Upper lobe of right lung (tissue), 1 donor: ENCODE data around the gene XKR8. TPM values are rescaled to one million over a fixed set of nuclear protein-coding genes. Genes with fewer than 3 reads are reported as not detected.

ENCODE experiments used
- ATAC-seq: fragments of 200-7000 bp; cut with Tn5 transposase; one replicate; pipeline ENCODE4 v1.9.1; 2020; ENCODE audit warnings: mild to moderate bottlenecking, moderate library complexity
- DNase-seq: peaks from one replicate; pipeline ENCODE4 v3.0.0-alpha.2; 2020
- H3K27ac ChIP-seq: fragments of 200-600 bp; one replicate; pipeline ENCODE4 v1.8.0; 2022
- H3K27me3 ChIP-seq: fragments of 200-600 bp; one replicate; pipeline ENCODE4 v1.8.0; 2022; ENCODE audit warnings: mild to moderate bottlenecking
- H3K36me3 ChIP-seq: fragments of 200-600 bp; one replicate; pipeline ENCODE4 v1.8.0; 2022
- H3K4me1 ChIP-seq: fragments of 200-600 bp; one replicate; pipeline ENCODE4 v1.8.0; 2022
- H3K4me3 ChIP-seq: fragments of 200-600 bp; one replicate; pipeline ENCODE4 v1.8.0; 2022; ENCODE audit warnings: mild to moderate bottlenecking
- H3K9me3 ChIP-seq: fragments of 200-600 bp; one replicate; pipeline ENCODE4 v1.8.0; 2022
- CTCF ChIP-seq: fragments of 200-600 bp; IDR thresholded peaks from one replicate; pipeline ENCODE4 v1.8.0; 2022; ENCODE audit warnings: antibody characterized with exemption
- intact Hi-C: fragments of 100-400 bp; cut with DNase I; formaldehyde crosslinking; loops from one replicate; pipeline ENCODE4 v1.11.0; 2022
- total RNA-seq: library from RNA; stranded (reverse); fragmentation: NEBNext Ultra II Directional; extraction: Animal tissue kit (Norgen Biotek cat#: 25700); gene quantifications from one replicate; pipeline ENCODE4 v1.2.1, GENCODE V29; 2021
- donor health status: DM: no; HTN: yes; CAD: no; lungs with severe emphysema.

XKR8 gene
- total RNA-seq, 1 donor from 2014 or later = 8.7 TPM

- H3K27me3 ChIP-seq = no peaks in the 10 kb centered on the region
- no peaks in the 10 kb centered on the region for H3K9me3 ChIP-seq
- TF ChIP-seq CTCF = no peak
- H3K36me3 ChIP-seq = no peaks in the 10 kb centered on the region
- H3K4me1 ChIP-seq = peaks cover 3% of the 10 kb centered on the region
- H3K4me3 ChIP-seq = no peak overlapping the region
- no peak overlapping the region for H3K27ac ChIP-seq
- ATAC-seq = no peak
- no peak for DNase-seq
- intact Hi-C loops = no loop called here
Observed at GRCh38 chr1:27937524-27937836, 22.3 kb upstream of the XKR8 start.

GRCh38 chr1:27938488-27938887, 21.3 kb upstream of the XKR8 start:
- H3K4me3 ChIP-seq = no peak overlapping the region
- intact Hi-C loops = no loop called here
- no peak for TF ChIP-seq CTCF
- no peaks in the 10 kb centered on the region for H3K9me3 ChIP-seq
- no peak overlapping the region for H3K27ac ChIP-seq
- no peaks in the 10 kb centered on the region for H3K27me3 ChIP-seq
- ATAC-seq (no peak), DNase-seq (no peak)
- H3K4me1 ChIP-seq = peaks cover 9% of the 10 kb centered on the region
- no peaks in the 10 kb centered on the region for H3K36me3 ChIP-seq

- peak; percentile 49 for TF ChIP-seq CTCF
- intact Hi-C loops = no loop called here
- peak; percentile 59 for ATAC-seq
Observed at GRCh38 chr1:27940297-27940696, 19.5 kb upstream of the XKR8 start.

GRCh38 chr1:27940870-27941560, 18.8 kb upstream of the XKR8 start:
- ATAC-seq = no peak
- intact Hi-C loops = no loop called here
- no peaks in the 10 kb centered on the region for H3K9me3 ChIP-seq
- H3K27me3 ChIP-seq = no peaks in the 10 kb centered on the region
- H3K4me1 ChIP-seq = peaks cover 11% of the 10 kb centered on the region
- TF ChIP-seq CTCF = no peak
- no peaks in the 10 kb centered on the region for H3K36me3 ChIP-seq
- no peak overlapping the region for H3K4me3 ChIP-seq
- DNase-seq = no peak
- peak overlapping the region; percentile 30 for H3K27ac ChIP-seq

More at GRCh38 chr1:27940297-27940696, 19.5 kb upstream of the XKR8 start:
- H3K4me1 ChIP-seq = peaks cover 11% of the 10 kb centered on the region
- H3K9me3 ChIP-seq = no peaks in the 10 kb centered on the region
- H3K27ac ChIP-seq = no peak overlapping the region
- H3K4me3 ChIP-seq = no peak overlapping the region
- H3K36me3 ChIP-seq = no peaks in the 10 kb centered on the region
- H3K27me3 ChIP-seq = no peaks in the 10 kb centered on the region
- no peak for DNase-seq

DNA sequence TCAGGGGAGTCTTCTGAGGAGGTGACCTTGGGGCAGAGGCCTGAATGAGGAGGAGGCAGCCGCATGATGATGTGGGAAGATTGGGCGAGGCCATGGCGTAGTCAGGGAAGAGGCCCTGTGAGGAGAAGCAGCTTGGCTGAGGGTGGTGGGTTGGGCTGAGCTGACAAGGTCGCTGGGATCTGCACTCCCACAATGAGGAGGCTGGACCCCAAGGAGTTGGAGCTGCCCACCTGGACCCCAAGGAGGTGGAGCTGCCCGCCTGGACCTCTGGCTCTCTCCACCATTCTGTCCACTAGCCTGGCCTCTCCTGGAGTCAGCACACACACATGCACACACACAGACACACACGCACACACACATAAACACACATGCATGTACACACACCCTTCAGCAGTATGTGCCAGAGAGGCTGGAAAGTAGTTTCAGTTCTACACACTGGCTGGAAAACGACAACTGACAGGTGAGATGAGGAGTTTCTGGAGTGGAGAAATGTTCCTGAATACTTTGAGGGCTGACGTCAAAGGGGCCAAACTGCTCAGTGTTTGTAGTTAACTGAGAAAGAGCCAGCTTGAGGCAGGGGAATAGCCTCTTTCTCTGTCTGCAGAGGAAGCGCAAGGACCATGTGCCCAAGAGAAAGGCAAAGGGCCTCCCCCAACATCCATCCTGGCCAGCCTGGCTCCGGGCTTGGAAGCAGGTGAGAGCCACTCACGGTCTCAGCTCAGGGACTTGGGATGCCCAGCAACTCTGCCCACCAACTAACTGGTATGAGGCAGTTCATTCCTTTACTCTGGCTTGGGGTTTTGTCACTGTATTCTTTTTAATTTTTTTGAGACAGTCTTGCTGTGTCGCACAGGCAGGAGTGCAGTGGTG, 17.9 kb upstream of the XKR8 start:
- DNase-seq = no peak
- ATAC-seq = peak; percentile 13
- Histone ChIP-seq H3K4me3 (no peak overlapping the region), H3K27ac (peak overlapping the region; percentile 72), H3K27me3 (no peaks in the 10 kb centered on the region), H3K9me3 (no peaks in the 10 kb centered on the region), H3K4me1 (peaks cover 11% of the 10 kb centered on the region), H3K36me3 (no peaks in the 10 kb centered on the region)
- TF ChIP-seq CTCF = no peak
- intact Hi-C loops = no loop called here
